ENCODE measurements around the gene SCRN1.

Gene SCRN1

GRCh38 chr7:30001998-30002397 is 12.4 kb upstream of the SCRN1 start:
- no peak for DNase-seq

DNA sequence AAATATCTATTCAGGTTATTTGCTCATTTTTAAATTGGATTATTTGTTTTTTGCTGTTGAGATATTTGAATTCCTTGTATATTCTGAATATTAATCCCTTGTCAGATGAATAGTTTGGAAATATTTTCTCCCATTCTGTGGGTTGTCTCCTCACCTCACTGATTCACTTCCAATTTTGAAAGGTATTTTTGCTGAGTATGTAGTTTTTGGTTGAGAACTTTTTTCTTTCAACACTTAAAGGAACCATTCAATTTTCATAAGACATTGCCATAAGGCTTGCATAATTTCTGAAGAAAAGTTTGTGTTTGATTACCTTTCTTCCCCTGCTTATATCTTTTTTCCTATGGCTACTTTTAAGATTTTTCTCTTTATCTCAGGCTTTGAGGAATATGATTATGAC is 8.9 kb upstream of the SCRN1 start:
- DNase-seq: no peak

- DNase-seq: no peak
Observed at GRCh38 chr7:29996321-29996720, 6.7 kb upstream of the SCRN1 start.

- DNase-seq: no peak
Observed at GRCh38 chr7:29995652-29996051, 6.1 kb upstream of the SCRN1 start.

- DNase-seq: no peak
Observed at GRCh38 chr7:29993140-29993539, 3.5 kb upstream of the SCRN1 start.

- no peak for DNase-seq
Observed at GRCh38 chr7:29991937-29992336, 2.3 kb upstream of the SCRN1 start.

GRCh38 chr7:29990931-29991330 is 1.3 kb upstream of the SCRN1 start:
- no peak for DNase-seq

- DNase-seq: no peak
Observed at GRCh38 chr7:29988424-29989256, 961 bp downstream of the SCRN1 start.

DNA sequence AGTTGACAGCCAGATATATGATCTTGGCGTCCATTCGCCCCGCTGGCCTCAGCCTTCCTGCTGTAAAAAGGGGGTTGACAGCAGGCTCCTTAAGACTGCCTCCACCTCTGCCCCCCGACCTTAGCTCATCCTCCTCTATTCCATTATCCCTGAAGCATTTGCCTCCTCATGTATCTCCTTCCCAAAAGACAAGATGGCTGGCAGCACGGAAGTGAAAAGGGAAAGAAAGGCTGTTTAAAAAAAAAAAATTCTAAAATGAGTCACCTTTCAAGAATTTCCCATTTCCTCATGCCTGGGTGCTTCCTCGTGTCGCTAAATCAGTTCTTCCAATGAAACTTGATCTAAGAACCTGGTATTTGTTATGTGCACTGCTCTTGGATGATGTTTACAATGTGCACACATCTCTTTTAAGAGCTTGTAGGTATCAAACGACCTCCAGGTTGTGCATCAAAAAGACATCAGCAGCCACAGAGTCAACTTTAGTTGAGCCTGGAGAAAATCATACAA is 1.7 kb downstream of the SCRN1 start:
- no peak for DNase-seq

GRCh38 chr7:29987083-29987482 is 2.5 kb downstream of the SCRN1 start:
- no peak for DNase-seq

DNA sequence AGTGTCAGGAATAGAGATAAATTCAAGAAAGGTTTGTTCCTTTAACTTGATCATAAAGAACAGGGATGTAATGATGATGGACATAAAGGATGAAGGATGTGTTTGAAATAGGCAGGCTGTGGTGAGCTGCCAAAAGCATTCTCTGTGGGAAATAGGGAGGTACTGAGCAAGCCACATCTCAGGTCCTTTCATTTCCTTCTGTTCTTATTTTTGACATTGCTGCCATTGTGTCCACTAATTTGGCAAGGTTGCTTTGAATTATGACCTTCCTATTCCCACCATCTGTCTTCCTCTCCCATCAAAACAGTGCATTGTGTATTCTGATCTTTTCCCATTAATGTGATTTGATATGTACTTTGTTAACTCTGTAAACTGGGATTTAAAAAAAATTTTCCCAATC is 9.4 kb downstream of the SCRN1 start:
- DNase-seq: no peak

- DNase-seq: no peak
Observed at GRCh38 chr7:29977886-29978651, 11.5 kb downstream of the SCRN1 start.

DNA sequence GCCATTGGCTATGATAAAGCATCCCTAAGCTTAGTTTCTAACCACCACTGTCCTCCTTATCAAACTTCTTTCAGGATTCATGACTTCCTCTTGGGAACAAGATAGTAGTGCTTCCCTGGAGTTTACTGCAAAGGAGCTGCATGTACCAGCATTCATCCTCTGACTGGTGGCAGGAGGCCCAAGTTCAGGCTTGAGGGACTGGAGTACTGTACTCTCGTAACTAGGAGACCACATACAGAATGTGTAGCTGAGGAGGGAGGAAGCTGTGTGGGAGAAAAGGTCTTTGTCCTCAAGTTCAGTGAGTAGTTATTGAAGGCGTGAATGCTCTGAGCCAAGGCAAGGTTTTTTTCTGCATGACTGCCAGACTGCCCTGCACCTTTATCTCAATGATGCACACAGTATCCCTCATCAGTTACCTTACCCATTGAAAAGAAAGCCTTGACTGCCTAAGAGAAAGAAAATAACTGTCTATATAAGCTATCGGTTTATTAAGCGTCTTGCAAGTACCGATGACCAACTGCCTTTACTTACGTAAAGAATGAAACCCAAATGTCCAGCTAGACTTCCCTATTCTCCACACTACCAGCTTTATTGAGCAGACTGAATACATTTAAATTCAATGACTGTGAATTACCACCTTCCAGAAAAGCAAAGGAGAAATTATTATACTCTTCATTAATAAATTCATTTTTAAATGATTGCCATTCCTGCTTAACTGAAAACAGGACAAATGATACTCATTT is 12.8 kb downstream of the SCRN1 start:
- no peak for DNase-seq

- no peak for DNase-seq
Observed at GRCh38 chr7:29976266-29976665, 13.3 kb downstream of the SCRN1 start.

DNA sequence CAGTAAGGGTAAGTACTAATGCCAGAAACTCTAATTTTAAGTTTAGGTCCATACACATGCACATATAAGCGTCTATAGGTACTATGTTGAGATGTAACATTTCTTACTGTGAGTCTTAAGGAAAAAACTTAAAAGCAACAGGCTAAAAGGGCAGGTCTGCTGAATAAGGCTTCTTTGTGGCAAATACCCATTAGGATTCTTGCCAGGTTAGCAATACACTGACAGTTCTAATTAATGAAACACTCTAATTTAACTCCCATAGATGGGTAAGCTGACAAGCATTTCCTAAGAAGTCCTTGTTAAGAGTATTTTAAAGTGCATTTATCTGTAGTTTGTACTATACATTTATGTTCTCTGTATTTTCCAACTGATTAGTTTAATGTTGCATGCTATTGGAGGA is 14.0 kb downstream of the SCRN1 start:
- no peak for DNase-seq

DNA sequence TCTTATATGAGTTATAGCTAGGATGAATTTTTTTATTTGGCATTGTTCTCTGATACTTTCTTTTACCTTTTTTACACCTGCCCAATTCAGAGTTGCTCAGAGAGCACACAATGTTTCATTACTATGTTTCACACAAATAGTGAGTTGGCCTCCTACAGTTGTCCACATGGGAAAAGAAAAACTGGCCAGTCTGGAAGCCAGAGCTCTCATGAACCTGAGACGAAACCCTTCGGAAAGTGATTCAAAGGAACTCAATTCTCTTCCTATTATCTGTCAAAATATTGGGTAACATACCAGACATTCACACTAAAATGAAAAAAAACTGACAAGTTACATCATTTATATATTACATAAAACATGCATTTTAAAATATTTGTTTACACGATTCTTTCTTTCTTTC is 15.3 kb downstream of the SCRN1 start:
- no peak for DNase-seq

GRCh38 chr7:29972315-29972669 is 17.3 kb downstream of the SCRN1 start:
- no peak for DNase-seq

GRCh38 chr7:29971566-29972314 is 17.9 kb downstream of the SCRN1 start:
- no peak for DNase-seq

GRCh38 chr7:29970158-29970557 is 19.4 kb downstream of the SCRN1 start:
- no peak for DNase-seq

DNA sequence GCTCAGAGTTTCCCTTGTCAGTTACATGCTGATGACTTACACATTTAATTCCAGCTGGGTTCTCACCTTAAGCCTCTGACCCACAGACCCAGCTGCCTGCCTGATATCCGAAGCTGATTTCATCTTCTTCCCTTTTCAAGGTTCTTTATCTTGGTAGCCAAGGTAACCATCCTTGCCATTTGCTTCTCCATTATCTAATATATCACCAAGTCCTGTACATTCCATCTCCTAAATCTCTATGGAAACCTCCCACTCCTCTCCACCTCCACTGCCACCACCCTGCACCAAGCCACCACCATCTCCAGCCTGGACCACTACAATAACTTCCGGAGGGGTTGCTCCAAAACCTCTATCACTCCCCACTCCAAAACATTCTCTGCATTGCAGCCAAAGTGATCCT is 19.9 kb downstream of the SCRN1 start:
- DNase-seq: no peak

DNA sequence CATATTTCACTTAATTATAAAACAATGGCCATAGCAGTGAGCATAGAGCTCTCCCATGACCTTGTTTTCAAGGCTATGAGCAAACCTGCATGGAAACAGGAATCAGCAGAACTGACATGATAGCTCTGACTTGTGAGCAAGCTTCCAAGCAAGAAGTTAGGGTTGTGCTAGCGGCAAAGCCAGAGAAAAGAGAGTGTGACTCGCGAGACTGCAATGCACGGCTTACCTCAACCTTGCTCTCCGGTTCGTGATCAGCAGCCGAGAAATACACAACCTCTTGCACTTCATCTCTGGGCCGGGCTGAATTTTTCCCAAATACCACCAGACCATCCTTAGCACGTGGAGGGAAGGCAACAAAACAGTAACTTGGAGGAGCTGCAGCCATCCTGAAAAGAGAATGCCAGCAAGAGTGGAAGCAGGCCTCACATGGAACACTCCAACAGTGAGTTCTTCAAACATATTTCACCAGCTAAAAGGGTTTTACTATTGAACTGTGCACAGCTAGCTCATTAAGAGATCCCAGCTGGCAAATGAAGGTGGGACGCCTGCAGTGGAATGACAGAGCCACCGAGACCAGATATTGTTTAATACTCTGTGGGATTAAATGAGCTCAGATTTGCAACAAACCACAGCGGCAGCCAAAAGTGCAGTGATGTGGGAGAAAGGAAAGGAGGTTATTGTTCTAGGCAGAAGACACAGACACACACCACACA is 20.8 kb downstream of the SCRN1 start:
- no peak for DNase-seq

- DNase-seq: no peak
Observed at GRCh38 chr7:29965030-29965429, 24.6 kb downstream of the SCRN1 start.

Data from activated T-cell treated with anti-CD3 and anti-CD28 coated beads for 4 hours (primary cell).